HCT116 (cell line): ENCODE measurements around the gene DUS4L.

Experiments used
- ATF3 ChIP-seq: IDR thresholded peaks from 2 replicates; pipeline ENCODE4 v1.6.1; 2012
- CEBPB ChIP-seq: IDR thresholded peaks from 2 replicates; pipeline ENCODE4 v1.6.1; 2012; ENCODE audit warnings: low read depth
- CTCF ChIP-seq, 3 experiments: fragments of 200-600 bp in 1 of 3; sonication (generic) in 1 of 3; IDR thresholded peaks in 2 of 3; conservative IDR thresholded peaks in 1 of 3; 2 replicates each; pipeline ENCODE4 v1.5.1; 2012 to 2017; ENCODE audit warnings: low read depth in 2 of 3, low read length in 2 of 3, antibody characterized with exemption in 1 of 3, borderline replicate concordance in 1 of 3, control low read depth in 1 of 3, mild to moderate bottlenecking in 1 of 3, mixed read lengths in 1 of 3, mixed run types in 1 of 3, moderate library complexity in 1 of 3; ENCODE audit not compliant: insufficient read depth in 1 of 3
- ELF1 ChIP-seq: IDR thresholded peaks from 2 replicates; pipeline ENCODE4 v1.6.1; 2012; ENCODE audit warnings: low read depth, borderline replicate concordance
- EZH2 ChIP-seq: fragments of 200-600 bp; sonication (generic); IDR thresholded peaks from 2 replicates; pipeline ENCODE4 v1.6.1; 2017; ENCODE audit warnings: antibody characterized with exemption, mixed run types
- EZH2phosphoT487 ChIP-seq: fragments of 200-600 bp; IDR thresholded peaks from 2 replicates; pipeline ENCODE4 v1.6.1; 2018; ENCODE audit warnings: antibody characterized with exemption, borderline replicate concordance
- MAX ChIP-seq: IDR thresholded peaks from 2 replicates; pipeline ENCODE4 v1.6.1; 2012
- POLR2A ChIP-seq: IDR thresholded peaks from 2 replicates; pipeline ENCODE4 v1.7.0; 2011; ENCODE audit warnings: borderline replicate concordance; ENCODE audit not compliant: insufficient read depth, insufficient read length; ENCODE audit errors: extremely low read depth
- POLR2AphosphoS5 ChIP-seq: IDR thresholded peaks from 2 replicates; pipeline ENCODE4 v1.6.1; 2011; ENCODE audit warnings: mild to moderate bottlenecking, low read depth, low read length, moderate library complexity
- RAD21 ChIP-seq: IDR thresholded peaks from 2 replicates; pipeline ENCODE4 v1.6.1; 2012; ENCODE audit warnings: low read depth, mild to moderate bottlenecking
- REST ChIP-seq: IDR thresholded peaks from 2 replicates; pipeline ENCODE4 v1.6.1; 2012; ENCODE audit warnings: low read depth
- SIN3A ChIP-seq: IDR thresholded peaks from 2 replicates; pipeline ENCODE4 v1.6.1; 2012; ENCODE audit warnings: low read depth
- TCF7L2 ChIP-seq: IDR thresholded peaks from 2 replicates; pipeline ENCODE4 v1.7.0; 2011; ENCODE audit warnings: borderline replicate concordance, inconsistent platforms; ENCODE audit not compliant: insufficient read depth, insufficient read length; ENCODE audit errors: extremely low read depth
- ZBTB33 ChIP-seq: IDR thresholded peaks from 2 replicates; pipeline ENCODE4 v1.6.1; 2011; ENCODE audit warnings: mild to moderate bottlenecking, low read length, moderate library complexity; ENCODE audit not compliant: insufficient replicate concordance; ENCODE audit errors: extremely low read depth

GRCh38 chr7:107593025-107593410 is 29.2 kb downstream of the DUS4L start:
- TF ChIP-seq ATF3 (no peak), CTCF (IDR thresholded peaks at IDR 0.05 in 2 of 3, conservative IDR thresholded peaks at IDR 0.05 in 1 of 3; ENCODE audit: borderline replicate concordance in 1 of 3, insufficient read depth in 1 of 3, low read depth in 2 of 3, low read length in 2 of 3) (no peak), MAX (no peak), EZH2 (no peak), POLR2AphosphoS5 (no peak), POLR2A (no peak), SIN3A (no peak), RAD21 (no peak), EZH2phosphoT487 (no peak), REST (no peak), ELF1 (no peak), CEBPB (no peak), TCF7L2 (no peak), ZBTB33 (no peak)
